DMS153 (cell line): ENCODE measurements around the gene RNF17.

Source experiments
- DNase-seq: peaks from one replicate; lab custom pipeline; 2025; lab: John Stamatoyannopoulos, UW

RNF17 gene

GRCh38 chr13:24858953-24859352, 95.0 kb downstream of the RNF17 start:
- no peak for DNase-seq

- DNase-seq, result no peak
Observed at GRCh38 chr13:24860770-24861169, 96.8 kb downstream of the RNF17 start.

- no peak for DNase-seq
Observed at GRCh38 chr13:24861617-24862362, 97.8 kb downstream of the RNF17 start.

GRCh38 chr13:24863748-24864540, 100.0 kb downstream of the RNF17 start:
- DNase-seq, result no peak

- no peak for DNase-seq
Observed at GRCh38 chr13:24864579-24864978, 100.6 kb downstream of the RNF17 start.

- no peak for DNase-seq
Observed at GRCh38 chr13:24865163-24865953, 101.4 kb downstream of the RNF17 start.

- no peak for DNase-seq
Observed at GRCh38 chr13:24866488-24866887, 102.5 kb downstream of the RNF17 start.

GRCh38 chr13:24868874-24869273, 104.9 kb downstream of the RNF17 start:
- DNase-seq, result no peak

- DNase-seq, result no peak
Observed at GRCh38 chr13:24870380-24870760, 106.4 kb downstream of the RNF17 start.

- no peak for DNase-seq
Observed at GRCh38 chr13:24875566-24875965, 111.6 kb downstream of the RNF17 start.

GRCh38 chr13:24877531-24877930, 113.6 kb downstream of the RNF17 start:
- no peak for DNase-seq

- DNase-seq, result no peak
Observed at GRCh38 chr13:24878340-24878739, 114.4 kb downstream of the RNF17 start.

- DNase-seq, result no peak
Observed at GRCh38 chr13:24882665-24883064, 118.7 kb downstream of the RNF17 start.

- DNase-seq, result no peak
Observed at GRCh38 chr13:24887759-24888158, 123.8 kb downstream of the RNF17 start.

GRCh38 chr13:24888291-24888931, 124.4 kb downstream of the RNF17 start:
- no peak for DNase-seq

GRCh38 chr13:24890256-24890655, 126.3 kb downstream of the RNF17 start:
- DNase-seq, result no peak

- no peak for DNase-seq
Observed at GRCh38 chr13:24891476-24892108, 127.6 kb downstream of the RNF17 start.

GRCh38 chr13:24892829-24893228, 128.9 kb downstream of the RNF17 start:
- DNase-seq, result no peak

- no peak for DNase-seq
Observed at GRCh38 chr13:24893863-24894262, 129.9 kb downstream of the RNF17 start.

GRCh38 chr13:24894277-24894971, 130.5 kb downstream of the RNF17 start:
- no peak for DNase-seq

GRCh38 chr13:24894972-24895300, 131.0 kb downstream of the RNF17 start:
- no peak for DNase-seq
